HG02981 (cell line): ENCODE measurements around the gene RIT2.

Experiments
- ATAC-seq: cut with Tn5 transposase; IDR thresholded peaks from one replicate; pipeline ENCODE4 v1.9.1; 2021; ENCODE audit warnings: mild to moderate bottlenecking, moderate library complexity; ENCODE audit not compliant: unreplicated experiment

The RIT2 gene

DNA sequence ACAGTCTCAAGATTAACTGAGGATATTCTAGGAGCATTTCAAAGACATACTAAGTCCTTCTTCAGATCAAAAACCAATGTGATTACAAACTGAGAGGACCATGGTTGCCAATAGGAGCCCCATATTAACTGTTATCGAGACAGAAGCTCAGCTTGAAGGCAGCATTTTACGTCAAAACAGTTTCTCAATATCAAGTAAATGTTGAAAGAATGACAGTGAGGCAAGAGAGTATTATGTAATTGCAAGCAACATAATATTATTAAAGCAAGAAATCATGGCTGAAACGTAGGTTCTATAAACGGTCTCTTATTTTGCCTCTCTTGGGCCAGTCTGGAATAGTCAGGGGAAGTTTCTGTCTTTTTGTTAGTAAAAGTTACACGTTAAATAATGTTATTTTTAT, 22.9 kb downstream of the RIT2 start:
- no peak for ATAC-seq

DNA sequence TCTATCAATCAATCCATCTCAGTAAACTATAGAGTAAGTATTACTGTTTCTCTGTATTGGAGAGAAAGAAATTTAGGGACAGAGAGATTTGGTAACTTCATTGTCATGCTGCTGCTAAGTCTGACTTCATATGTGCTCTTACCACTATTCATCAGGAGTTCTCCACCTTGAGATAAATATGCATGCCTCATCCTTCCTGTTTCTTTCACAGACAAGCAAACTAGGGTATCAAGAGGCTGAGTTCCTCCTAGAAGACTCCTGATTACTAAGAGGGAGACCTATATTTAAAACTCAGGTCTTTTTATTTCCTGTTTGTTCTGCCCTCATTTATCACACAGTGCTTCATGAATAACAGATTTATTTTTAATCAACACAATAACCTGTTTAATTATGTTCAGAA, 34.1 kb downstream of the RIT2 start:
- ATAC-seq: no peak

DNA sequence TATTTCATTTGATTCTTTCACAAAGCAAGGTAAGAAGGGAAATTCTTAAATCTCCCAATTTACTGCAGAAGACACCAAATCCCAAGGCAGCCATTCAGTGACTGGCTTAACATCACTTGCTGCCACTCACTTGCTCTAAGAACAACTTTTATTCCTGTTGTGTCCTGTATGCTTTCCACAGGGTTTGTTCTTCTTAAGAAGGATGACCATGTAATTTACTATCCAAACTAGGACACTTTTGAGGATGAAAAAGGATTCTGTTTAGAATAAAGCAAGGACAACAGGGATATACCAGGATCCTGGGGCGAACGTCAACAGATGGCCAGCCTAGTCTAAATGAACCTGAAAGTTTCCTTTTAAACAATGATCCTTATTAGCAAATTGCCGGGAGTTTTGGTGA, 34.8 kb downstream of the RIT2 start:
- ATAC-seq: no peak

DNA sequence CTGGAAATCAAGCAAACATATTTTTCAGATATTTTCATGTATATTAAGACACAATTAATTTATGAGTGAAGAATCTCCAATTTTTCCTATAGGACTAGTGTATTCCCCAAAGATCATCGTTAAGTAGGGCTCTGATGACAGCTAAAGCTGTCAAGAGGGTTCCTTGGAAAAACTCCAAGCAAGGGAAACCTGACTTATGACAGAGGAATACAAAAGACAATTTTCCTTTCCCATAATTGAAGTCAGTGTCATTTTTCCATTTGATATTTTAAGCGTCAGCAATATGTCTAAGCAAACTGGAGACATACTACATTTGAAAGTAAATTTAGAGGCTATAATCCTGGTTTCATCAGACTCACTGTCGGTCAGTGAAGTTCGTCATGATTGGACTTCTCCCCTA, 36.1 kb downstream of the RIT2 start:
- no peak for ATAC-seq

DNA sequence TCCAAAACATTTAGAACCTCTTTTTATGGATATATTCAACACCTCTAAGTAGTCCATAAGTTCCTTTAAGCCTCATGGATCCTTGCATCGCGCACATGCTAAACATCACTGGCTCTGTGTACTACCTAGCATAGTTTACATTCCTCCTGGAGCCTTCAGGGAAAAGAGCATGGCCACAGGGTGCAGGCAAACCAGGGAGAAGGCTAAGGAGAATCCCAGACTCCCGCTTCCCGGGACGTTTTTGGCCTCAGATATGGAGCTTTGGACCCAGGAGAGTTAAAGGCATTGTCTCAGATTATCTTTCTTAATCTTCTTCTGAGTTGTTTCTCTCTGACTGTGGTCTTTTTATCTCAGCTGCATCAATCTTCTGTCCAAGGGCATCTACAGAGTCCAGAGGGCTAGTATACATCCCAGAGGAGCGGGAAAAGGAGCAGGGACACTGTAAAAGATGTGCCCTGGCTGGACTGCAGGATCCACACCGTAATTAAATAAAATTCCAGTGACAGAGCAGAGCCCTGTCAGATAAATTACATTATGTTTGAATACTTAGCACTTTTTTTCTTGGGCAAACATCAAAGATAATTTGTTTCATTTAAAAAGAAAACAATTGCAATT, 36.9 kb downstream of the RIT2 start:
- no peak for ATAC-seq

DNA sequence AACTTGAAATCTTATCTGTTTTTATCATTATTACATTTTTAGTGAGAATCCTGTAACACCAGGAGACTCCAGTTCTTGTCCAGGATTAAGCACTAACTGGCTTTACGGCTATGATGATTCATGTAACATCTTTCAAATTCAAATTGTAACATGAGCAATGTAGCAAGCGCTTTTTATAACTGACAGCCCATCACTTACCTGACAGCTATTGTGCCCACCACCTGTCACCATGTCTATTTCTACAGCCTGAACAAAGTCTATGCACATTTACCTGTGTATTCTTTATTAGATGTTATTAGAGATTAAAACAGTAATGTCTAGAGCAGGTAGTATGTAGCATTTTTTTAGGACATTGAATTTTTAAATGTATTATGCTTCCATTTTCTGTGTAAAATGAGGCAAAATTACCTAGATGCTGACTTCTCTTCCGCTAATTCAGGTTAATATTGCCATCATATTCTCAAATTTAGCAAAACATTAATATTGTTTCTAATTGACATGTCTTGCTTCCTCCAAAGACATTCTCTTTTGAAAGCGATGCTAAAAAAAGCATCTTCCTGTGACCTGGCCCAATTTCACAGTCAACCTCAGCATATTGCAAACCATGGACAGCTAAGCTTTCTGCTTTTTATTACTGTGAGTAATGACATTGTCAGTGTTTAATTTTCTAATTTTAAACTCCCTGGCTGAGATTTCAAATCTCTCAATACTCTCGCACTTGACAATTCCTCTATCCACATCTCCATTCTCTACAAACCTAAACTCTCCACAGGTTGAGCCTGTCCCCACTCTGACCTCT, 37.8 kb downstream of the RIT2 start:
- ATAC-seq: no peak

DNA sequence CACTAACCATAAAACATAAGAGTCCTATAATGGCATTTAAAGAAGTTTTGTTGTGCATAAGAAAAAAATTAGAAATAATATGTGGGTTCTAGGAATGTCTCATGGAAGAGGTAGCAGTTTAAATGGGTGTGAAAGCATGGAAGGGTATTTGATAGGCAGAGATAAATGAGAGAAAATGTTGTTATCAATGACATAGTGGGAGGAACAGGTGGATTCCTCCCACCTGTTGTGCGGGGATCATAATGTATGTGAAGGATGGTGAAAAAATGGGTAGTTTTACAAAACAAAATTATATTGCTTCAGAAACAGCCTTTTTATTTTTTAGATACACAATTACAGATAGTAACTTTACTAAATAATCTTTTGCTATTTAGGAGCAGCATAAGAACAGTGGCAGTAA, 41.7 kb downstream of the RIT2 start:
- ATAC-seq: no peak

DNA sequence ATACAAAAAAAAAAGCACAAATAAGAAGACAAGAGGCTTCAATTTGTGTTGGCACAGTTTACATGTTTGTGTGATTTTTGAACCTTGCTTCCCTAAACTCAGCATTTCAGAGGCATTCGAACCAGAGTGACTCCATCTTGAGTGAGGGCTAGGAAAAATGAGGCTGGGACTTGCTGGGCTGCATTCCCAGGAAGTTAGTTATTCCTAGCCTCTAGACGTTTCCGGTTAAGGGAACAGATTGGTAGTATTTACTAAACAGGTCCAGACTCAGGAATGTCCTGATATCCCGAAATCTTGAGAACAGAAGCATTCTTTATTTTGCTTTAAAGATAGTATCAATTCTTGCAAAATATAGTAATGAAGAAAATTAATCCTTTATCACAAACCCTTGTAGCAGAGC, 46.7 kb downstream of the RIT2 start:
- ATAC-seq: no peak

DNA sequence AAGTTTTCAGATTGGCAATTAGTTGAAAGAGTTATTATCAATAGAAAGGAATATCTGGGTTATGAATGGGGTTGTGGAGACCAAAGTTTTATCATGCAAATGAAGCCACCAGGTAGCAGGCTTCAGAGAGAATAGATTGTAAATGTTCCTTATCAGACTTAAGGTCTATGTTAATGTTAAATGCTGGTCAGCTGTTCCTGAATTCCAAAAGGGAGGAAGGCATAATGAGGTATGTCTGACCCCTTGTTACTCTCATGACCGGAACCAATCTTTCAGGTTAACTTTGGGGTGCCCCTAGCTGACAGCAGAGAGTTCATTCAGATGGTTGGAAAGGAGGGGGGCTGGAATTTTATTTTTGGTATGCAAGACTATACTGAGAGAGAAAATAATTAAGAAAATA, 47.9 kb downstream of the RIT2 start:
- ATAC-seq: no peak

DNA sequence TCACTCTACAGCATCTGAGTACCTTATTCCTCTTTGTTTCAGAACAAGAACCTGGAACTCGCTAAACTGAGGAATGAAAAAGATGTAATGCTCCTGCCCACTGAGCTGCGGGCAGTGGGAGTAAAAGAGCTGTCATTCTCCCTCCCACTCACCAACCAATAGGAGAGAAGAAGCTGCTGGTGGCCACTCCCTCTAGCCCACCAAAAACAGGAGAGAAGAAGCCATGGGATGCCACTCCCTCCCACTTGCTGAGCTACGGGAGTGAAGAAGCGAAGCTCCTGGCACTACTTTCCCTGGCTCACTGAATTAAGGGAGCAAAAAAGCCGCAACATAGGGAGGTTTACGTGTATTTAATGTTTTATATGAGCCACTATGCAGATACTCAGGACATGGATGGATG, 53.7 kb downstream of the RIT2 start:
- ATAC-seq: no peak

DNA sequence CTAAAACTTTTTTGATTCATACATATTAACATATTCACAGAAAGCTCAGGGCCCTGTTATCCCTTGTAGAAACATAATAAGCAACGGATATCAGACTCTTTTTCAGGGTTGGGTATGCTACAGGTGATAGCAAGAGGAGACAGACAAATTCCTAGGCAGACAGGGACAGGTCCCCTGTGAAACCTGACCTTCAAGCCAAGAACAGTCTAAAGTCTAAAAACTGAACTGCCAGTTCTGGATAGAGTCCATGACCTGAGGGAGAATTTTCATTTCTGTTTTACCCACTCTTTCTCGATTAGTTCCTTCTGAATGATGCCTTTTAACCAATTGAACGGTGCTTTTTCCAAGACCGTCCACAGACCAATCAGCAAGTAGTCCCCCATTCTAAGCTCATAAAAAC, 54.2 kb downstream of the RIT2 start:
- ATAC-seq: no peak

DNA sequence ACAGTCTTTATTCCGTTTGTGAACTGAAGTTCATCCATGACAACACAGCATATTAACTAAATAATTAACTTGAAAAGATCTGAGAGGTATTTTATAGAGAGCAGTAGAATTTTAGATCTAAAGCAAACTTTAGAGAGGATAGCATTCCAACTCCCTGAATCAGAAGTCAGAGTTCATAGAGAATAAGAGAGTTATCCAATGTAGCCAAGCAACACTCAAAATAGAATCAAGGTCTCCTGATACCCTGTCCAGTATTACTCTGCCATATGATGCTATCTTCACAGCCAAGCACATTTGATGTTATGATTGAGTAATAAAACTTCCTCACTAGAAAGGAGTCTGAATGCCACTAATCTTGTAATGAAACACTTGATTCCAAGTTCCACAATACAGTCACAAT, 55.5 kb downstream of the RIT2 start:
- ATAC-seq: no peak

DNA sequence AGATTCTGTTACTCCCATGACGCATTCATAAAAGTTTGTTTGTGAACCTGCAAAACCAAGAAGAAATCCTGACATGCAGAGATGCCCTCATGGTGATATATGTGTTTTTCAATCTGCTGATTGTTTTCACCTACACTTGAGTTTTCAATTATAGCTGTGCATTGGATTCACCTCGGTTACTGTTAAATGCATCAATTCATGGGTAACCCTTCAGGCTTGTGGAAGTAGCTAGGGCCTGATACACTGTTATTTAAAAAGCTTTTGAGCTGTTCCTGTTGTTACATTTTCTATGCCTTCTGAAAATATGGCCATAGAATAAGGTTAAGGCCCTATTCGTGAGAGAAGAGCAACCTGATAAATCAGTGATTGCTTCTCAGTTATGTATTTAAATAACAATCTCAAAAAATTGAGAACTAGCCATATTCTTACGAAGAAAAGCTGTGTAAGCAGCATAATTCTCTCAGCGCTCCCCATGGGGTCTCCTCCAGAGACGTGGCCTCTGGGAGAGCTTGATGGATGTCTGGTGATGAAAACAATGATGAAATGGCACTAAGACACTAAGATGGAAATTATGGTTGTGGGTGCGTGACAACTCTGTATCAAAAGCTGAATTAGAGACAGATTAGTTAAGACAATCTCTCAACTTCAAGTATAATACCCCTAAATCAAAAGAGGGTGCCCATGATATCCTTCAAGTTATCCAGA, 60.5 kb downstream of the RIT2 start:
- no peak for ATAC-seq

DNA sequence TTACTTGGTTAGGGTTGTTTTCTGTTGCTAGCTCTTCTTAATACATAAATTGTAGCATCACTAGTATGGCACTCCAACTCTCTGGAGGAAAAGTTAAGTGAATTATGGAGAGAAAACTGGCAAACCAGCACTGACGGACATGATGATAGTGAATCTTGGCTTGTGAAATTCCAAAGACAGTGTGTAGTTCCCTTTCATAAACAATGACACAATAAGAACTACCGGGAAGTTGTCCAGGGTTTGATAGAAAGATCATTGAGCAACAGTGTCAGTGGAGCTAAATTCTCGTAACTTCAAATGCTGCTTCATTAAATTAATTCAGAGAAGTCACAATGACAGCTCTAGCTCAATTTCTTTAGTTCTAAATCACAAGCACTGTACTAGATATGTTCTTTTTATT, 66.5 kb downstream of the RIT2 start:
- no peak for ATAC-seq

DNA sequence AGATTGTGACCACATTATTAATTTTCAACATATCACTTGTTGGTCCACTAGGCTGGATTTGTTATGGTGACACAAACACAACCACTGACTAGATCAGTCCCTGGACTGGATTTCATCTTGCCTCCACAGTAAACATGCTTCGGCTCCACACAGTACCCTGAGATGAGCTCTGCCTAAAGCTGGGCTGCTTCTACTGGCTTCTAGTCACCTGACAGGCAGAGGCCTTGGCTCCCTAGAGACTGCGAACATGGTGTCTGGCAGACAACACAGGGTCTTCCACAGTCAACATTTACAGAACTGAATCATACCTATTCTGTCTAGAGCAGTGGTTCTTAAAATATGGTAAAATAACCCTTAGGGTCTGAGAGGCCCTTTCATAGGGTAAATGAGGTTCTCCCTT, 69.2 kb downstream of the RIT2 start:
- ATAC-seq: no peak

DNA sequence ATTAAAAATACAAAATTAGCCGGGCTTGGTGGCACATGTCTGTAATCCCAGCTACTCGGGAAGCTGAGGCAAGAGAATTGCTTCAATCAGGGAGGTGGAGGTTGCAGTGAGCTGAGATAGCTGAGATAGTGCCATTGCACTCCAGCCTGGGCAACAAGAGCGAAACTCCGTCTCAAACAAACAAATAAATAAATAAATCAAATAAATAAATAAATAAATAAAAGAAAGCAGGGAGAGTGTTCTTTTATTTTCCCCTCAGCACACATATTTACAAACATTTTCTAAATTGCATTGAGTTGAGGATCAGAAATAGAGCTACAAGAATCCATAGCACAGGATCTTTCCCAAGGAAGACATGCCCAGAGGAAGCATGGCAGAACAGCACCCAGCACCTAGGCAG, 71.9 kb downstream of the RIT2 start:
- ATAC-seq: no peak

DNA sequence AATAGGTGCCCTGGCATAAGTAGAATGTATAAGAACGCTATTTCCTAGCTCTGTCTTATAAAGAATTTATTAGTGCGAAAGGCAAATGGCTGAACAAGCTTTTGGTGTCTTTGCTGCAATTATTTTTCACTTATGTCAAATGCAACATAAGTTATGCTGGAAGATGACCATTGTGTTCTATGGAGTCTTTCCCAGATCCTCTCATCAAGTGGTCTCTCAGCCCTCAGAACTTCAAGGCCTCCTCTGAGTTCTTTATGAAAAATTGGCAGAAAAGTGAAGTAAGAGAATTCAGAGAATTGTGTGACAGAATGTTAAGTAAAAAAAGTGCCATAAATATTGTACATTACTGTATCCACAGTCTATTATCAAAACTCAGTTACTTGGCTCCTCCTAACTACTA, 75.2 kb downstream of the RIT2 start:
- ATAC-seq: no peak

DNA sequence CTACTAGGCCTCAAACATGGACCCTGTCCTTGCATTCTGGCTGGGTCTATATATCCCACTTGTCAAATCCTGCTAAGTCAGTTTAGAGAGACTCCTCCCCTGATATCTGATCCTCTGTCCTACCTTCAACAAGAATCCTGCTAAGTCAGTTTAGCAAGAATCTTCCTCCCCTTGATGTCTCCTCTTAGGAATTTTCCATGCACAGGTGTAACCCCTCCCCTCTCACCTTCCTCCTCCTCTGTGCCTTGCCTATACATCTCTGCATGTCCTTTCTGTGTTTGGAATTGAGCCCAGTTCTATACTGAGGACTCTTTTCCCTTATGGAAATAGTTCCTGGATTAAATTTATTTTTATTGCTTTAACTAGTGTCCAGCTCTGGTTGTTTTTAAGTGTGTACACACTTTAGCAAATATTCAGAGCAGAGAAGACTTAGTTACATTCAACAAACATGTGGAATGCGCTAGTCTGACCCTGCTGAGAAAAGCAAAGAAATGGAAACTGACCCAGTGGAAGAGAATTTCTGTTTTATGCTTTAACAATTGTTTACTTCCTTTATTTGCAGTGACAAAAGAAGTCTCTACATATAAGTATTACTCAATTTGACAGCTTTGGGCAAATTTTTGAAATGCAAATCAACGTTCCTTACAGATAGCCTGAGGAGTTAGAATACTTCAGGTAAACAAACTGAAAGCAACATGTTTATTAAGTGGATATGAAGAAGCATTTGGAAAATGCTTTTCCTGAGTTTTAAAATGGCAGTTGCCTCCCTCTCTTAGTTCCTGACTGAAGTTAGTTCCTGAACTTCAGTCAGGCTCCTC, 80.6 kb downstream of the RIT2 start:
- no peak for ATAC-seq

DNA sequence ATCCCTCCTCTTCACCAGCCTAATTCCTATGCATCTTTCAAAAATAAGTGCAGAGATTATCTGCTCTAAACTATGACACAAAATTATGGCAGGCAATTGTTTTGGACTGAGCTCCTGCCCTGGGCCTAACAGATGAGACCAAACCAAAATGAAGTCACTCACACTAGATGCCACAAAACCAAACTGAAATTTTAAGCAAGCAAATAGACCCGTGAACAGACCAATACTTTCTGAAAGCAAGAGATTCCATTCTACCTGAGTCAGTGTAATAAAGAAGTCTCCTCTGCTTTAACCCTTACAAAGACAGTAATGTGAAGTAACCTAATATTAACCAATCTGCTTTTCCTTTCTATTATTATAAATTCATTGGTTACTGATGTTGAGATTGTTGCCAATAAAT, 84.3 kb downstream of the RIT2 start:
- no peak for ATAC-seq

DNA sequence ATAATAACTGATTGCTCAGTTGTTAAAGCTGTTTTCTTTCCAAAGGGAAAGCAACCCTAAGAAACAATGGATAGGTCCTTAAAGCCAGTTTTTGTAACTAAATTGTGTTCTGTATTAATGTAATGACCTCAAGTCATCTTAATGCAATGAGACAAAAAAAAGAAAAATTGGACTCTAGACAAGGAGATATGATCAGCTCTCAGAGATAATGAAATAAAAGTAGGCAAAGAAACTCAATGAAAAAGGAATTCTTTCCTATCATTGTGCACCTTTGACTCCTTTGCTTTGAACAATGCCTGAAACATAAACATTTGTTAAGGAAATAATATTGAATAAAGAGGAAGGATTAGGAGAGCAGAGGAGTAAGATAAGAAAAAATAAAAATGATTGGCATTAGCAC, 86.1 kb downstream of the RIT2 start:
- ATAC-seq: no peak

DNA sequence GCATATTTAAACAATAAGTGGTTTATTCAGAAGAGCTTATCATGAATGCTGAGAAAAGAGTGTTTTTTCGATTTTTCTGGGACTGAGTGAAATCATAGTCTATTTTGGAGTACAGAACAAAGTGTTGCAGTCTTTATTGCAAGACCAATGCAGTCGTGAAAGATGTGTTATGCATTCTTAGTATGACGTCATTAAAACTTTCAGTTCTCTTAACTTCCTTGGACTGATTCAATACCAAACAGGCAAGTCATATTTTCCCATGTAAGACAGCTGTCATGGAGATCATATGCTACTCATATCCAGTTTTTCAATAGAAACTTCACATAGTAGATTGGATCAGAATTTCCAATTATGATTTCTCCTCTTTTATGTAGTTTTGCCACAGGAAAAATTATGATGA, 92.6 kb downstream of the RIT2 start:
- ATAC-seq: no peak
